K562 (cell line): Measurements from ENCODE around the gene SLC22A23. TPM values are rescaled to one million over a fixed set of nuclear protein-coding genes. Genes with fewer than 3 reads are reported as not detected.

Source experiments
- ARID3A ChIP-seq: IDR thresholded peaks from 2 replicates; pipeline ENCODE4 v1.6.1; 2012; ENCODE audit warnings: low read depth, low read length, improper control_type of control experiment, borderline replicate concordance
- BCOR ChIP-seq: fragments of 450-650 bp; IDR thresholded peaks from 2 replicates; pipeline ENCODE4 v1.6.1; 2016
- E2F8 ChIP-seq: fragments of 450-650 bp; IDR thresholded peaks from 2 replicates; pipeline ENCODE4 v1.7.1; 2018; ENCODE audit warnings: mild to moderate bottlenecking, low read depth; ENCODE audit not compliant: partially characterized antibody
- HNRNPH1 ChIP-seq: fragments of 200-400 bp; formaldehyde crosslinking; optimal IDR thresholded peaks from 2 replicates; pipeline ENCODE3; 2017; ENCODE audit warnings: low read depth, mild to moderate bottlenecking, low read length, moderate library complexity
- MAFF ChIP-seq: IDR thresholded peaks from 2 replicates; pipeline ENCODE4 v1.6.1; 2012; ENCODE audit warnings: low read length, improper control_type of control experiment
- NFXL1 ChIP-seq: fragments of 450-650 bp; formaldehyde crosslinking; IDR thresholded peaks from 2 replicates; pipeline ENCODE4 v1.4.0; 2021; ENCODE audit warnings: mild to moderate bottlenecking
- NR4A1 ChIP-seq, 2 experiments: fragments of 250-450 bp in 1 of 2; fragments of 450-650 bp in 1 of 2; sonication (Bioruptor Pico) in 1 of 2; IDR thresholded peaks; 2 replicates each; pipeline versions ENCODE4 v1.4.0 to v1.6.1; 2016 to 2020; ENCODE audit warnings: mild to moderate bottlenecking in 2 of 2, missing compliant biosample characterization in 1 of 2, missing genetic modification characterization in 1 of 2, moderate library complexity in 1 of 2
- PBX2 ChIP-seq, 2 experiments: IDR thresholded peaks in 1 of 2; conservative IDR thresholded peaks in 1 of 2; 2 replicates each; pipeline ENCODE4 v1.6.1; 2016; ENCODE audit warnings: low read depth in 2 of 2, mild to moderate bottlenecking in 1 of 2, missing compliant biosample characterization in 1 of 2, missing genetic modification characterization in 1 of 2, moderate library complexity in 1 of 2
- ZBTB26 ChIP-seq: fragments of 450-650 bp; formaldehyde crosslinking; IDR thresholded peaks from 2 replicates; pipeline ENCODE4 v1.4.0; 2022; ENCODE audit warnings: missing genetic modification characterization
- ZNF121 ChIP-seq: sonication (generic); formaldehyde crosslinking; conservative IDR thresholded peaks from 2 replicates; pipeline ENCODE4 v1.8.0; 2022; ENCODE audit warnings: missing genetic modification reagents
- ZNF212 ChIP-seq: fragments of 450-650 bp; formaldehyde crosslinking; IDR thresholded peaks from 2 replicates; pipeline ENCODE4 v1.4.0; 2020; ENCODE audit warnings: mild to moderate bottlenecking
- ZNF263 ChIP-seq: sonication (generic); formaldehyde crosslinking; IDR thresholded peaks from 2 replicates; pipeline ENCODE4 v1.8.0; 2022; ENCODE audit warnings: mild to moderate bottlenecking, missing genetic modification reagents, borderline replicate concordance
- ZNF280B ChIP-seq: fragments of 250-450 bp; sonication (Bioruptor Pico); IDR thresholded peaks from 2 replicates; pipeline ENCODE4 v1.5.1; 2021; ENCODE audit warnings: mild to moderate bottlenecking
- polyA plus RNA-seq, 8 experiments: library from polyadenylated mRNA; depleted of rRNA in 4 of 8; stranded (reverse) in 5 of 8; unstranded in 3 of 8; fragments of >200 nt; fragmentation: Nextera tagmentation in 2 of 8; fragmentation: Illumina TruSeq in 1 of 8; extraction: Ambion mirVana in 2 of 8; extraction: Trizol in 1 of 8; gene quantifications; 2 replicates each; pipeline versions ENCODE4 v1.2.1 to v1.2.3, GENCODE V29; 2011 to 2014; ENCODE audit warnings: inconsistent platforms in 1 of 8, missing spikeins in 1 of 8
- total RNA-seq, 7 experiments: library from RNA; depleted of rRNA in 6 of 7; stranded (reverse); fragments of >200 nt in 6 of 7; fragmentation: Illumina TruSeq in 2 of 7; extraction: Trizol in 2 of 7; gene quantifications; 2 replicates each; pipeline versions ENCODE4 v1.2.1 to v1.2.3, GENCODE V29; 2011 to 2021; ENCODE audit warnings: low replicate concordance in 1 of 7

Gene SLC22A23
- total and polyA plus RNA-seq, 9 of the 15 experiments (the other 6 are each of a cell fraction or from before 2014, with no cell fraction given): 0.30 to 8.7 (median 2.5) TPM

GRCh38 chr6:3382326-3383279 is 74.2 kb downstream of the SLC22A23 start (continued):
- no peak for TF ChIP-seq ZNF280B
- no peak for TF ChIP-seq ZBTB26 (CRISPR knock-in tag)
- TF ChIP-seq ZNF121 (CRISPR knock-in tag): no peak
- no peak for TF ChIP-seq HNRNPH1
- peak; percentile 12 for TF ChIP-seq E2F8
- TF ChIP-seq BCOR: 0 out of 2 replicates have a peak, but pooled peaks have one; percentile 5
- no peak for TF ChIP-seq ZNF212 (CRISPR knock-in tag)
- TF ChIP-seq PBX2 (CRISPR knock-in tag; IDR thresholded peaks at IDR 0.05; ENCODE audit: low read depth): no peak
- TF ChIP-seq PBX2 (tag; conservative IDR thresholded peaks at IDR 0.05; ENCODE audit: low read depth): no peak
- TF ChIP-seq NR4A1 (CRISPR knock-in tag; IDR thresholded peaks at IDR 0.05): no peak
- no peak for TF ChIP-seq NR4A1 (tag; IDR thresholded peaks at IDR 0.05)
- no peak for TF ChIP-seq NFXL1
- TF ChIP-seq ZNF263 (CRISPR knock-in tag): 0 out of 2 replicates have a peak, but pooled peaks have one; percentile 21
- TF ChIP-seq MAFF: no peak
- TF ChIP-seq ARID3A: no peak
